ENCODE data around the gene TJP3.

The TJP3 gene

DNA sequence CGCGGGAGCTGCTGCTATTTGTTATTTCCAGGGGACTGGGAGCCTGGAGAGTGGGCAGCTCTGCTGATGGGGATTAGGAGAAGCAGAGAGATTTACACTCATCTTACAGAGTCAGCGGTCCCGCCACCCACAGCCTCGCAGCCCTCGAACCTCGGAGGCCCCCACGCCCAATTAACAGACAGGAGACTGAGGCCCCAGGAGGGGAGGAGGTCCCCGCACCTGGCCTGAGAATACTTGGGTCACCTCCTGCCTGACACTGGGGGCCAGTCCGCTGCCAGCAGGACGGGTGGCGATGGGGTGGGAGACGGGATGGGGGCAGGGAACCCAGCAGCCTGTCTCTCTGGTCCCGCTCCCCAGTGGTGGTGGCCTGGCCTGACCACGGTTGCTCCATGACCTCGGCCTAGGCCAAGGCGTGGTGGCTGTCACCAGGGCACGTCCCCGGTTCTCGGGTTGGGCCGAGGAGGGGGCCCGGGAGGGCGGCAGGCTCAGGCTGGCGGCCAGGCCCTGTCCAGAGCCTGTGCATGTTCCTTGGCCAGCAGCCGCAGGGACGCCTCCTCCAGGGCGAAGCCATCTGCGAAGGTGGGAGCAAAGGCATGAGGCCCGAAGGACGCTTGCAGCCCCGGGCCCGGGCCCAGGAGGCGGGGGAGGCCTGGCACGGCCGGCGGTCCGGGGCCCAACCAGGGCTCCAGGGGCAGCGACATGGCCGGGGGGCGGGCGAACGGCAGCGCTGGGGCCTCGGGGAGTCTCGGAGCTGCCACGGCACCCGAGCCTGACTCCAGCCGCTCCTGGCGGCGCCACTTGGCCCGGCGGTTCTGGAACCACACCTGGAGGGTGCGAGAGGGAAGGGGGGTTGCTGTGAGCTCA, 62.2 kb downstream of the TJP3 start:
- no peak for DNase-seq

DNA sequence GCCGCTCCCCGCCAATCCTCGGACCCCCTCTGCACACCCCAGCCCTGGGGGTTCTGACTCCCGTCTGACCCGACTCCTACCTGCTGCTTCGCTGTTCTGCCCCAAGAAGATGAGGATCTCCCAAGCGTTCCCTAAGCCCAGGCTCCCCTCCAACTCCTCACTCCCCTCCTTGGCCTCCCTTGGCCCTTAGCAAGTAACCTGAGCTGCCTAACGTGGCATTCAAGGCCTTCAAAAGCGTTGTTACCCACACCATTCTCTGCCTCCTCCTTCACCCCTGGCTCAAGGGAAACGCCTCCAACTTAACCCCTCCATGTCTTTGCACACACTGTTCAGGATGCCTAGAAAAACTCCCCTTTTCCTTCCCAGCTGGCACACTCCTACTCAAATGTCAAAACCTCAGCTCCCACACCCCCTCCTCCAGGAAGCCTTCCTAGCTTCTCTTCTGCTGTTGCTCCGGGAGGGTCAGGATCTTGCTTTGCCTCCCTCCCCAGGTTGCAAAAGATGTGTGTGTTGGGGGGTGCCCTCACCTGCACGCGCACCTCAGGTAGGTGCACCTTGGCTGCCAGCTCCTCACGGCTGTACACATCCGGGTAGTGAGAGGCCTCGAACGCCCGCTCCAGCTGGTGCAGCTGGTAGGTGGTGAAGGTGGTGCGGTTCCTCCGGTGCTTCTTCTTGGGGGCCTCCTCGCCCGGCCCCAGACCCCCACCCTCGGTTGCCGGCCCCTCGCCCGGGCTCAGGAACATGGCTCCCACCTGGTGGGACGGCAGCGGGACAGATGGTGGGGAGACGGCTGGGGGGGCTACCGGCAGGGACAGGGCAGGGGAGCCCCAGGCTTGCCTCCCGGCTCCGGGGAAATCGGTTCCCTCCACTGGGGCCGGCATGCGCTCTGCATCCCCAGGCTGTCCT, 63.1 kb downstream of the TJP3 start:
- DNase-seq: no peak

DNA sequence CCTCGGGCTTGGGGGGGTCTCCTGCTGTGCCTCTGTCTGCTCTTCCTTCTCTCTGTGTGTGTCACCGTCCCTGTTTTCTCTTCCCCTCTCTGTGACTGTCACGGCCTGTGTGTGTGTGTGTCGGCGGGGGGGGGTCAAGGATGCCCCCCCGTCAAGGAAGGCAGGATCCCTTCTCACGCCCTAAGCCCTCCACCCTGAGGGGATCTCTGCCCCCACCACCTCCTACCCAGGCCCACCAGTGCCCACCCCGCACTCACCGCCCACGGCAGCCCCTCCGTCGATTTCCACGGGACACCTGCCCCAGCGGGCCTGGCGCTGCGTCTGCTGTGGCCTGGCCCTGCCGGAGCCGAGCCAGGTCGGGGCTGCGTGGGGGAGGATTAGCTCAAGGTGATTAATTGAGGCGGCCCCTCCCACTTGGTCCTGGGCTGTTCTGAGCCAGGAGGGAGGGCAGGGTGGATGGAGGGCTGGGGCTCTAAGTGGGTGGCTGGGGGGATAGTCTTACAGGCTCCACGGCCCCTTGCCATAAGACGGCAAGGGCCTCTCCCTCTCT, 63.8 kb downstream of the TJP3 start, which contains the start of gene RAX2:
TSS of gene RAX2 (minus strand) at position 323 of the 550 bp plus-strand sequence. CDS start 486 bp downstream, outside the sequence.
- DNase-seq: no peak

DNA sequence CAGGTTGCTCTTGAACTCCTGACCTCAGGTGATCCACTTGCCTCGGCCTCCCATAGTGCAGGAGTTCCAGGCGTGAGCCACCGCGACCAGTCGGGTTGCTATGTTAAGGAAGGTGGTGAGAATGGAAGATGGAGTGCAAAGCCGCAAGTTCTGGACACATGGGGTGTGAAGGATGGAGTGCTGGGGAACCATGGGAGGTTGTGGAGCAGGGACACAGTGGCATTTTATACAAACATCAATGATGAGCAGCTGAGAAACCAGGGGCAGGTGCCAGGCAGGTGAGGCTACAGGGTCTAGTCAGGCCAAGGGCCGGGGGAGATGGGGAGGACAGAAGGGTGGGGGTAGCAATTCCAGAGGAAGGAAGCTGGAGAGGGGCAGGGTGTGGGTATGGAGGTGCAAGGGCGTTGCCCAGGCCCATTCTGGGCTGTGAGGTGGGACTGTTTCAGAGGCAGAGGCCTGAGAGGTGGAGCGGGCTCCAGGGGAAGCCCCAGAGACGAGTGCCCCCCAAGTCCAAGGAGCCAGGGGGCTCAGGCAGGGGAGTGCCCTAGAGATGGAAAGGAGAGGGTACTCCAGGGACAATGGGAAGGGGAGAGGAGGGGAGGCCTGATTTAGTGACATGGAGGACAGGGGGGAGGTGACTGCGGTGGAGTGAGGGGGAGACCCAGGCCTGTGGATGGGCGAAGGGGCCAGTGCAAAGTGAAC, 65.8 kb downstream of the TJP3 start:
- DNase-seq: no peak

DNA sequence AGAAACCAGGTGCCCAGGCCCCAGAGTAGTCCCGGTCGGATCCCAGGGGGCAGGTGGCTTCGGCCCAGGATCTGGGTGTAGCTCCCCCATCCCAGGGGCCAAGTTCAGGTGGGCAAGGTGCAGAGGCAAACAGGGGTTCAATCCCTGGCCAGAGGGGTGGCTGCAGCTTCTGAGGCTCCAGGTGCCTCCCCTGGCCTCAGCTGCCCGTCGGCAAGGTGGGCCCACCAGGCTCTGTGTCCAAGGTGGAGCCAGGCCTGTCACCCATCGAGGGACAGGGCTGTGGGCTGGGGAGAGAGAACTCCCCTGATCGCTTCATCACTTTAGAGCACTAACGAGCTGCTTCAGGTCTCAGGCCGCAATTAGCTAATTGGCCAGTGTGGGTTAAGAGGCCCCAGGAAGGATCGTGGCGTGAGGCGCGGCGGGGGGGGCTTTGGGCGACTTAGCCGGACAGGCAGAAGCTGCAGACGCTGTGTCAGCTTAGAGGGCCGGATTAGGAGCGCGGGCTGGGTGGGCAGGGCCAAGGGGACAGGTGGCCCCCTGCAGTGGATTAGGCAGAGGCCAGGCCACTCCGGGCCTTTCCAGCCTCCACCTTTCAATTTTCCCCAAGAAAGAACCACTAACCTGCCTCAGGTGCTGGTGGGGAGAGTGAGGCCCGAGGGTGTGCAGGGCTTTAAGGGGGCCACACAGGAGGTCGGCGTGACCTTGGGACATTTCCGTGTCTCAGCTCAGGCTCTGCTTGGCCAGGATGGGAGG, 66.6 kb downstream of the TJP3 start:
- DNase-seq: no peak

DNA sequence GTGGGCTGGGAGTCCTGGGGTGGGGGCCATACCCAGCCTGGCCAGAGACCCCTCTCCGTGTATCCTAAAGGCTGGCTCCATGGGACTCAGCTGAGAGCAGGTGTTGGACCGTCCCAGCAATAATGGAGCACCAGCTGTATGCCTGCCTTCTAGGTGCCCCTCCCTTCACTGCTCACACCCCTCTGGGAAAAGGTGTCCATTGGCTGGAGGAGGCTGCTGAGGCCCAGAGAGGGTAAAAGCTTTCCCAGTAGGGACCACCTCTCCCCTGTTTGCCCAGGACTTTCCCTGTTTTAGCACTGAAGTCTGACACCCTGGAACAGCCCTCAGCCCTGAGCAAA, 67.2 kb downstream of the TJP3 start:
- no peak for DNase-seq

DNA sequence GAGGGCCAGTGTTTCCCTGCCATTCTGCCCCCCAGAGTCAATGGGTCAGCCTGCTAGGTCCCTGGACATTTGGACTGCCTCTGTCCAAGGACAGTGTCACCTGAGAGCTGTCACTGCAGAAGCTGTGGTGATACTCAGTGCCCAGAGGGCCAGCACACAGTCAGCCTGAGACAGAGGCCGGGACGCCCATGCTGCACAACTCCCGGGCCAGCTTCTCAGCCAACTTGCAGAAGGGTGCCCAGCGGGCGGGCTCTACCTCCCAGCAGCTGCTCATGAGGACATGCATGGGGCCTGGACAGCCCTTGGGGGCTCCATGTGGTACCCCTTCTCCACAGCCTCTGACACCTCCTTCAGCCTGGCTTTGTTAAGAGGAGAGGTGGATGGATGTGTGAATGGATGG, 67.6 kb downstream of the TJP3 start:
- no peak for DNase-seq

DNA sequence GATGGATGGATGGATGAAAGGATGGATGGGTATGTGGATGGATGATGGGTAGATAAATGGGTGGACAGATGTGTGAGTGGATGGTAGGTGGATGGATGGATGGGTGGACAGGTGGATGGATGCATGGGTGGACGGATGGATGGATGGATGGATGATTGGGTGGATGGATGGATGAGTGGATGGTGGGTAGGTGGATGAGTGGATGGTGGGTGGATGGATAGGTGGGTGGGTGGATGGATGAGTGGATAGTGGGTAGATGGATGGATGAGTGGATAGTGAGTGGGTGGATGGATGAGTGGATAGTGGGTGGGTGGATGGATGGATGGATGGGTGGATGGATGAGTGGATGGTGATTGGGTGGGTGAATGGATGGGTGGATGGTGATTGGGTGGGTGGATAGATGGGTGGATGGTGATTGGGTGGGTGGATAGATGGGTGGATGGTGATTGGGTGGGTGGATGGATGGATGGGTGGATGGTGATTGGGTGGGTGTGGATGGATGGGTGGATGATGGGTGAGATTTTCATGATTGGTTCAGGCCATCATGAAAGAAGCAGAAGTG, 68.4 kb downstream of the TJP3 start:
- DNase-seq: no peak

DNA sequence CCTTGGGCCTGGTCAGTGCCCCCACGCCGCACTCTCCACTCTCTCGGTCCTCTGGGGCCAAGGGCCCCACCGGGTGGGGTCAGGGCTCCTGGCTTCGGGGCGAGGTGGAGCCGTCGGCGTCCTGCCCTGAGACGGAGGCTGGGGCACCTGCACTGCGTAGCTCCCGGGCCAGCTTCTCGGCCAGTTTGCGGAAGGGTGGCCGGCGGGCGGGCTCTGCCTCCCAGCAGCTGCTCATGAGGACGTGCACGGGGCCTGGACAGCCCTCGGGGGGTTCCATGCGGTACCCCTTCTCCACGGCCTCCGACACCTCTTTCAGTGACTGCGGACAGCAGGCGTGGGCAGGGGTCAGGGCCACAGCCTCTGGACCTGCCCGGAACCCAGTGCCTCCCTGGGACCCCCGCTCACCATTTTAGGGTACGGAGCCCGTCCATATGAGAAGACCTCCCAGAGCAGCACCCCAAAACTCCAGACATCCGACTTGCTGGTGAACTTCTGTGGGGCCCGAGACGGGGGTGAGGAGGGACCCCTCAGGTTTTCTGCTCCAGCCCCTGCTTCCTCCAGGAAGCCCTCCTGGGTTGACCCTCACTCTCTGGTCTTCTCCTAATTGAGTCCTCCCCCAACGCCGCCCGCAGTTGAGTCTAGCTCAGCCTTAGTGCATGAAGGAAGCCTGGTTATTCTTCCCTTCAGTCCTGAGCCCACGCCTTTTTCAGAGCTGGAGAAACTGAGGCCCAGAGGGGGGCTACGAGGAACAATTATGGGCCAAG, 70.1 kb downstream of the TJP3 start:
- no peak for DNase-seq

DNA sequence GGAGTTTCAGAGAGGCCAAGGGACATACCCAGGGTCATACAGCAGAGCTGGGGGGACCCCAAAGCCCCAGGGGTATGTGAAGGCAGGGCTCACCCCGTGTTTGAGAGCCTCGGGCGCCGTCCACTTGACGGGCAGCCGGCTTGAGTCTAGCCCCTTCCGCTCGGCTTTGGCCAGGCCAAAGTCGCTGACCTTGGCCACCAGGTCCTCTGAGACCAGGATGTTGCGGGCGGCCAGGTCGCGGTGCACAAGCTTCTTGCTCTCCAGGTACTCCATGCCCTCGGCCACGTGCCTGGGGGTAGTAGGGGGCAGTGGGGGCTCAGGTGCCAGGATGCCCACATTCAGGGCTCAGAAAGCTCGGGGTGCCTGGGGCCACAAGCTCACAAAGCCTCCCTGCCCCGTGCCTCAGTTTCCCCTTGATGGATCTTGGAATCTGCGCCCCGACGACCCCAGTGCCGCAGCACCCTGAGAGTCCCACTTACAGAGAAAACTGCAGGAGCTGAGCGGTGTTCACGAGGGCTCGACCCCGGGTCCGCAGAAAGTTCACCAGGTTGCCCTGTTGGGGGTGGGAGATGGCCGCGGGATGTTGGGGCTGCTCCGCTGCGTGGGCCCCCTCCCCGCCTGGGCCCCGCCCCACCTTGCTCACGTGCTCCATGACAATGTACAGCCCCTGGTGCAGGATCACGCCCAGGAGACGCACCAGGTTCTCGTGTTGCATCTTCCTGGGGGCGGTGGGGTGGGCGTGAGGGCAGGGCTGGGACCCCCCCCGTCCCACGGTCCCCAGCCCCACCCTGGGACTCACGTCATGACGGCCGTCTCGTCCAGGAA, 70.9 kb downstream of the TJP3 start:
- DNase-seq: no peak

DNA sequence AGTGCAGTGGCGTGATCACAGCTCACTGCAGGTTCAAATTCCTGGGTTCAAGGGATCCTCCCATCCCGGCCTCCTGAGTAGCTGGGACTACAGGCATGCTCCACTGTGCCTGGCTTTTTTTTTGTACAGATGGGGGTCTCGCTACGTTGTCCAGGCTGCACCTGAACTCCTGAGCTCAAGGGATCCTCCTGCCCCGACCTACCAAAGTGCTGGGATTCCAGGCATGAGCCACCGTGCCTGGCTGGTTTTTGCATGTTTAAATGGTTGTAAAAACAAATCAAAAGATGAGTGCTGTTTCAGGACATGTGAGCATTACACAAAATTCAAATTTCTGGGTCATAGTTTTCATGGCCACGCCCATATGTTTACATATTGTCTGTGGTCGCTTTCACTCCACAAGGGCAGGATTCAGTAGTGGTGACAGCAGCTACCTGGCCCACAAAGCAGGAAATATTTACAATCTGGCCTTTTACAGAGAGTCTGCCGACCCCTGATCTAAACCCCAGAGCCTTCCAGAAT, 72.7 kb downstream of the TJP3 start:
- no peak for DNase-seq

DNA sequence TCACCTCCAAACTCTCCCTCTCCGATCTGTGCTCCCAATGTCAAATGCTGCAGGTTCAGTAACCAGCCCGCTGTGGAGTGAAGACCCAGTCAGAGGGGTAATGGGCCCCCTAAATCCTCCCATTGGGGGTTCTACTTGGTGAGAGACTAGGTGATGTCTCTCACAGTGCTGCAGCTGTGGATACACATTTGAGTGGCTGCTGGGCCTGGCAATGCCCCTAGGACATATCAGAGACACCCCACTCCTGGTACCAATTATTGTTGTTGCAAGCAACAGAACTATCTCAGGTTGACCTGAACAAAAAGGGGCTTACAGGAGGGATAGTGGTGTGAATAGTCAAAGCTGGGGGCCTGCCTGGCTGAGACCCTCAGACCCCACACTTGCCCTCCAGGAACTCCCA, 73.4 kb downstream of the TJP3 start:
- no peak for DNase-seq

DNA sequence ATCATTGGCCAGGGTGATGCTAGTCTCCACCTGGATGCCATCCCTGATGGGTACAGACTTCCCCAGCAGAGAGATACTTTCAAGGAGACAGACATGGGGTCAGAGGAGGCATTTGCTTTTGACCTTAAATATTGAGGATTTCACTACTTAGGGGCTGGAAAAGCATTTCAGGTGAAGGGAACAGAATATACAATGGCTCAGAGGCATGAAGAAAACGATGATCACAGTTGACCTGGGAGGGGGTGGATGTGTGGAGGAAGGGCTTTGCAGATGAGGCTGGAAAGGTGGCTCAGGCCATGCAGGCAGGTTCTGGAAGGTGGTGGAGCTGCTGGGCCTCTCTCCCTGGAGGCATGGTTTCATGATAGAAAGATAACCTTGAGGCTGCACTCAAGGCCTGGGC, 74.1 kb downstream of the TJP3 start:
- no peak for DNase-seq

DNA sequence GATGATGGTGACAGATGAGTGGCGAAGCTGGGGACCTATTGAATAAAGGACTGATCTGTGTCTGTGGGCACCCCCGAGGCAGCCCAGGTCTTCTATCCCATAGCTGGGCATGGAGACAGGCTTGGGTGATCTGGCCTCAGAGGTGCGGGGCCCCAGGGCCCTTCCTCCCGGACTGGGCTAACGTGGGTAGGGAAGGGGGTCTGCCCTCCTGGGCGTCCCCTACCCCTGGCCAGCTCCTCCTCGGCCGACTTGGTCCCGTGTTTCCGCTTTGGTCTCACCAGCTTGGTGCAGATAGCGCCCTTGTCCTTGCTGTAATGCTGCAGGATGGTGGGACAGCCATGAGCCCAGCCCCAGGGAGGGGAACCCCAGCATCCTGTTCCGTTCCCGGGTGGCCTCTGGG, 74.7 kb downstream of the TJP3 start:
- no peak for DNase-seq

DNA sequence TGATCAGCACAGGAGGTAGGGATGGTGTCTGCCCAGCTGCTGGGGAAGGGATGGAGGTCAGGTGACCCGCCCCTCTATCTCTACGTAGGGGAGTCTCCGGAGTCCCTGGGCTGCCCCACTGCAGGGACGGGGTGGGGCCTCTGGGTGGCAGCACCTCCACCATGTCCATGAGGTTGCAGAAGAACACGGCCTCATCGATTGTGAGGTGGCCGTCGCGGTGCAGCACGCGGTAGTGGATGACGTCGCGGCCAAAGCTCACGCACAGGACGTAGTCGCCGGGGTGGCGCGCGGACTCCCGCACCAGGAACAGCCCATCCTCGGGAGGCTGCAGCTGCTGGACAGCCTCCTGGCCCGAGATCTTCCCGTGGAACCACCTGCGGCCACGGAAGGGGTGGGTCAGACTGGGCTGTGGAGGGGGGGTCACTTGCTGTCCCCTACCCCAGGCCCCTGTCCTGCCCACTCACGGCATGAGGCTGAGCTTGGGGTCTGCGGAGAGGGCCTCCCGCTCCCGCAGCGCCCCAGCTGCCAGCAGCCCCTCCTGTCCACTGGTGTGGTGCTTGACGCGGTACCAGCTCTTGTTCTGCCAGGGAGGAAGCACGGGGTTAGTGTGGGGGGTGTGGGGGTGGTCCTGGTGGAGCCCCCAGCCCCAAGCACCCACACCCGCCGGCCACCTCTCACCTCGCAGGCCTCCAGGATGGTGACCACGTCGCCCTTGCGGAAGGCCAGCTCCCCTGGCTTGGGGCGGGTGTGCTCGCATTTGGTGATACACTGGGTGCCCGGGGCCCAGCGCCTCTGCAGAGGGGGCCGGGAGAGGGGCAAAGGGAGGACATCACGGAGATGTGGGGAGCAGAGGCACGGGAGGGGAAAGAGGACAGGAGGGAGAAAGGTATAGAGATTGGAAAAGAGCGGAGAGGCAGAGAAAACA, 75.7 kb downstream of the TJP3 start:
- no peak for DNase-seq

DNA sequence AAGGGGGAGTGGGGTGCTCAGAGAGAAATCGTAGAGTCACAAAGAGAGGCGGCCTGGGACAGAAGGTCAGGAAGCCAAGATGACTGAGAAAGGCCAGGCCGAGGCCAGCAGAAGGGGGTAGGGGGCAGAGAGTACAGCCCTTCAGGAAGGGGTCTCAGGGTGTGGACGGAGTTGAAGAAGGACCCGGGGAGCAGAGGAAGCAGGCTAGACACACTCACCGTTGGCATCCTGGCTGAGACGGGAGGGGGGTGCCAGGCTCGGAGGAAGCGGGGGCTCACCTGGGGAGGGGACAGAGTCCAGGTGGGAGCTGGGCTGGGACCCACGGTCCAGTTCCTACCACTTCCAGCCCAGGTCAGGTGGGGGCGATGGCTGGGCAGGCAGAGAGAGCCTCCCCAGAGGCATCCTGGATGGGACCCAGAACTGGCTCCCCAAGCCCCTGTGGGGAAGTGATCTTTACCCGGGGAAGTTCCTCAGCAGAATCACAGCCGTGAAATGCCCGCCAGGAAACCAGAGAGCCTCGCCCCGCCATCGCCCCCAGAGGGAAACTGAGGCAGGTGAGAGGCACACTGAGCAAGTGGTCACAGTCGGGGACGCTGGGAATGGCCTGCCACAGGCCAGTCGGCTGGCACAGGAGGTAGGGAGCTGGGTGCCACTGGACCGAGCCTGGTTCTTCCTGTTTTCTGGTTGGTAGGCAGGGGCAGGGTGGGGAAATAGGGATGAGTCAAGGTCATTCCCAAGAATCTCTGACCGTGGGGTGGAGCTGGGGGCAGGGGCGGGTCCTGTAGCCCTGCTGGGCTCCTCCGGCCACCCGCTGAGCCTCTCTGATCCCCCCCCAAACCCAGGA, 76.6 kb downstream of the TJP3 start:
- no peak for DNase-seq

DNA sequence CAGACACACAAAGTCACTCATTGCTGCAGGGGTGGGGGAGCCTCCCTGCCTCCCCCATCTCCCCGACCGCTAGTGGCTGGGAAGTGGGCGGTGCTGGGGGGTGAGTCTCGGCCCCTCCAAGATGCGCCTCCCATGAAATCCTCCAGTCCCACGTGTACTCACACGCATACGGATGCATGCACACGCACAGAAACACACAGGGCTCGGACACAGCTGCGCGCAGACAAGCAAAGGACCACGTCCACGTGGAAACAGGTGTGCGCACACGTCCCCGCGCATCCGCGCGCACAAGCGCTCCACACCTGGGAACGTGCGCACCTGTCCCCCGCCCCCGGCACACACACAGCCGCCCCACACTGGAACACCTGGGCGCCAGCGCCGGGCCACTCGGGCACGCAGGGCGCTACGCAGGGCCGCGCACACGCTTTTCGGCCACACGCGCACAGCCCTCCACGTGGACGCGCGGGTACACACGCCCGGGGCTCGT, 77.3 kb downstream of the TJP3 start:
- peak; percentile 31 for DNase-seq
